Ascending aorta (tissue), 2 donors: Measurements from ENCODE around the gene CREB3L2. TPM values are rescaled to one million over a fixed set of nuclear protein-coding genes. Genes with fewer than 3 reads are reported as not detected.

Experiments used
- DNase-seq, 2 donors: peaks; one replicate each; pipeline ENCODE4 v3.0.0-alpha.2; 2019; ENCODE audit warnings: low spot score in 2 of 2
- H3K27ac ChIP-seq, 2 donors: fragments of 200-600 bp; sonication (generic); one replicate each; pipeline ENCODE4 v1.5.1; 2016 to 2017; ENCODE audit warnings: mild to moderate bottlenecking in 1 of 2
- H3K27me3 ChIP-seq: fragments of 200-600 bp; sonication (generic); one replicate; pipeline ENCODE4 v1.5.1; 2017
- H3K36me3 ChIP-seq, 2 donors: fragments of 200-600 bp; sonication (generic); one replicate each; pipeline ENCODE4 v1.5.1; 2016
- H3K4me1 ChIP-seq, 2 donors: fragments of 200-600 bp; sonication (generic); one replicate each; pipeline ENCODE4 v1.5.1; 2016 to 2017; ENCODE audit warnings: mild to moderate bottlenecking in 1 of 2
- H3K4me3 ChIP-seq, 2 donors: fragments of 200-600 bp; sonication (generic); one replicate each; pipeline ENCODE4 v1.5.1; 2016 to 2017; ENCODE audit warnings: mild to moderate bottlenecking in 1 of 2
- H3K9me3 ChIP-seq, 2 donors: fragments of 200-600 bp; sonication (generic); one replicate each; pipeline ENCODE4 v1.5.1; 2016
- CTCF ChIP-seq, 3 experiments: fragments of 200-600 bp in 2 of 3; fragments of 450-650 bp in 1 of 3; sonication (generic) in 2 of 3; IDR thresholded peaks; one replicate each; pipeline ENCODE4 v1.5.1; 2016 to 2019; ENCODE audit warnings: antibody characterized with exemption in 3 of 3, mild to moderate bottlenecking in 1 of 3, moderate library complexity in 1 of 3
- intact Hi-C: fragments of 100-400 bp; cut with DNase I; formaldehyde crosslinking; loops from one replicate; pipeline ENCODE4 v1.15.1; 2023
- total RNA-seq: library from RNA; depleted of rRNA; stranded (reverse); fragments of >200 nt; gene quantifications from one replicate; pipeline ENCODE4 v1.1.0, GENCODE V29; 2016

The CREB3L2 gene
- total RNA-seq, 1 donor from 2014 or later, result 38.5 TPM

DNA sequence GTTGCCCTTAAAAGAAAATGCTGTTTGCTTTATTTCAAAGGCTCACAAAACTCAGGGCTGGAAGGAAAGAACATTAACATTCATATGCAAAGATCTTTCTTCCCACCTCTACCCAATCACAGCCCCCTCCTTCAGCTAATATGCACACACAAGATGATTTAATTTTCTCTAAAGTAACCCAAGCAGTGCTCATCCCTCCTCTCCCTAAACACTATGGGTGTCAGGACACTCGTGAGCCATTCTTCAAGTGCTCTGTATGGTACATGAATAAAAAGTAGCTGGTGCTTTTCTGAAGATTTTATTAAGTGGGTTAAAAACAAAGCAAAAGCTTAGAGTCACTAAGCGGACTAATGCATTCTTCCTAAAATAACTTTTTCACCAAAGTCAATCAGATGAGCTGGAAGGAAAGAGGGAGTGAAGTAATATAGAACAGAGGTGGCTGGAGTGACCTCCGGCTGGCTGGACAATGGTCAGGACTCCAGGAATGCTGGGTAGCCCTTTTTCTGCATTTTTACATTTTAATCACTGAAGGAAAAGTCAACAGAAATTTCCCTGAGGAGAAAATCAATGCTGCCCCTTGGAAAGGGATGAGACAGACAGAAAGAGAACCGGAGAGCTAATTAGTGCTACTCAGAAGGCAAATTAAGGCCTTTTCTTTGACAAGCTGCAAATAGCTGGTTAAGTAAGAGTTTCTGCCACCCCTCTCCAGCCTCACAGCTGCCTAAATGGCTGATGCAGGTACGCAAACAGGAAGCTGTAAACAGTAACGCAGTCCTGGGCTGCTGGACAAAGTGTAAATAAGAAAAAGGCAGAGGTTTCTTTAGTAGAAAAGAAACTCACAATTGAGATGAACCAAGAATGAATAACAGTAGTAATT, 161.7 kb downstream of the CREB3L2 start:
- no peaks in the 10 kb centered on the region for H3K36me3 ChIP-seq

DNA sequence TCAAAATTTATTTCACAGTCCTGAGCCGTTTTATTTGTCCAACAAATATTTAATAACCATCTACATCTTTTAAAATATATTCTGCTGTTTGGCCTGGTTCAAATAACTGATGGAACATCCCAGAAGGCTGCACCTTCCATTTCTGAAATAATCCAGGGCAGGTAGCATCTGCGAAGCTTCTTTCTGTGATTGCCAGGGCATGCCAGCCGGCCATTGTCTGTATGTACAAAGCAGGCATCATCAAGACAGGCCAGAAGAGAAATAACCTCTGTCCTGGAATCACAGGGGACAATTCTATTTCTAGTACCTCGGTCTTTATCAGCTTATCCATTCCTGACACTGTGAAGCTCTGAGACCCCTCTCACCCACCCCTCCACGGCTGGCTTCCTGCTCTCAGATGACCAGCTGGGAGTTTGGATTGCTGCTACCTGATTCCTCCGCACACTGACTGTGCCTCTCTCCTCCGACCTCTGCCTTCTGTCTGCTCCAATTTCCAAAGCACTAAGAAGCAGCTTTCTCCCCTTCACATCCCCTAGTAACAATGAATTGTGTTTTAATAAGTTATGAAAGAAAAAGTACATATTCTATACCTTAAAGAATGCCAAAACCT, 163.1 kb downstream of the CREB3L2 start:
- peaks cover 10 to 35% of the 10 kb centered on the region in 2 donors for H3K4me1 ChIP-seq
- H3K9me3 ChIP-seq, result no peaks in the 10 kb centered on the region
- no peak for TF ChIP-seq CTCF (IDR thresholded peaks at IDR 0.05)
- peak overlapping the region; percentile 53 to 83 for H3K27ac ChIP-seq
- intact Hi-C loops, result loop anchor here (5.0 kb wide), 1 partner anchor 163 kb away; the partner anchor contains the start of gene CREB3L2
- no peaks in the 10 kb centered on the region for H3K36me3 ChIP-seq
- H3K27me3 ChIP-seq, result no peaks in the 10 kb centered on the region
- no peak overlapping the region for H3K4me3 ChIP-seq
- no peak for DNase-seq

More for the DNA sequence above, 161.7 kb downstream of the CREB3L2 start:
- Histone ChIP-seq H3K4me1 (peaks cover 7 to 28% of the 10 kb centered on the region in 2 donors), H3K27me3 (no peaks in the 10 kb centered on the region), H3K27ac (peak overlapping the region; percentile 3 to 56), H3K9me3 (no peaks in the 10 kb centered on the region), H3K4me3 (no peak overlapping the region)
- no peak for DNase-seq
- TF ChIP-seq CTCF (IDR thresholded peaks at IDR 0.05), result no peak
- intact Hi-C loops, result loop anchor here (5.0 kb wide), 1 partner anchor 162 kb away; the partner anchor contains the start of gene CREB3L2

DNA sequence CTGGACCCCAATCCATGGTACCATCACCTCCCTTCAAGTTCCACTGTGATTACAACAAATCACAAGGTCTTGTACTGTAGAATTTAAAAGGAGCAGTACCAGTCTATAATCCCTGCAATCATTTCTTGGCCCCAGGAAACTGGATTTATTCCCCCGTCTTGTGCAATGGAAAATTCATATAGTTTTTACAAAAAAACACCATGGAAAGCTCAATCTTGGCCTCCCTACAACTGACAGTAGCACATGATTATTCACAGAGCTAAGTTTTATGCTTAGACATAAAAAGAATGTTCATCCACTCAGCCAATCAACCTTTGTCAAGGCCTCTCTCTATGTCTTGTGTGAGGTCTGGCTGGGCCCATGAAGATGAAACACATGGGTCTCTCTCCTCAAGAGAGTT, 165.3 kb downstream of the CREB3L2 start:
- Histone ChIP-seq H3K27ac (peak overlapping the region; percentile 71 to 83), H3K27me3 (no peaks in the 10 kb centered on the region), H3K9me3 (peaks cover 0 to 5% of the 10 kb centered on the region in 2 donors), H3K4me3 (no peak overlapping the region), H3K4me1 (peaks cover 10 to 35% of the 10 kb centered on the region in 2 donors), H3K36me3 (no peaks in the 10 kb centered on the region)
- no peak for DNase-seq
- TF ChIP-seq CTCF (IDR thresholded peaks at IDR 0.05), result no peak
- intact Hi-C loops, result loop anchor here (5.0 kb wide), 1 partner anchor 166 kb away; the partner anchor contains the start of gene CREB3L2

DNA sequence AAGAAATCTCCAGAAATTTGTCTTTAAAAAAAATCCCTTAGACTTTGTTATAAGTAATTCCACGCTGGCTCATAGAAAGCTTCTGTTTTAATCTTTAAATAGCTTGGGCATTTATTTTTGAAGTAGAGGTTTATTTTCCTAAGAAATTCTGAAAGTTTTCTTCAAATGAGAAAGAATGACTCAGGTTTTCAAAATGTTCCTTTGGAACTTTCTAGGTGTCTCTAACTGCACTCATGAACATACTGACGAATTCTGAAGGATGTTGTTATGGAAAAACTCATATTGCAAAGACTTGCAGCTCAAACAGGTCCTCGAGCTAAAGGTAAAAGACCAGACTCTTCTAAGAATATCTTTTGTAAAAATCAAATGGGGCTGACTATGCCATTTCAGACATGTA, 165.8 kb downstream of the CREB3L2 start:
- H3K27ac ChIP-seq, result peak overlapping the region; percentile 71 to 83

More for the DNA sequence above, 165.8 kb downstream of the CREB3L2 start:
- Histone ChIP-seq H3K4me1 (peaks cover 10 to 35% of the 10 kb centered on the region in 2 donors), H3K36me3 (no peaks in the 10 kb centered on the region), H3K9me3 (peaks cover 0 to 5% of the 10 kb centered on the region in 2 donors), H3K4me3 (no peak overlapping the region), H3K27me3 (no peaks in the 10 kb centered on the region)
- no peak for DNase-seq
- no peak for TF ChIP-seq CTCF (IDR thresholded peaks at IDR 0.05)
- intact Hi-C loops, result loop anchor here (5.0 kb wide), 1 partner anchor 166 kb away; the partner anchor contains the start of gene CREB3L2
